Measurements from ENCODE around the gene OLFML3. TPM values are rescaled to one million over a fixed set of nuclear protein-coding genes. Genes with fewer than 3 reads are reported as not detected.

The OLFML3 gene
- total and polyA plus RNA-seq, 2 of the 8 experiments (the other 6 are each of a cell fraction or from before 2014, with no cell fraction given) = 56.0 to 72.3 TPM

DNA sequence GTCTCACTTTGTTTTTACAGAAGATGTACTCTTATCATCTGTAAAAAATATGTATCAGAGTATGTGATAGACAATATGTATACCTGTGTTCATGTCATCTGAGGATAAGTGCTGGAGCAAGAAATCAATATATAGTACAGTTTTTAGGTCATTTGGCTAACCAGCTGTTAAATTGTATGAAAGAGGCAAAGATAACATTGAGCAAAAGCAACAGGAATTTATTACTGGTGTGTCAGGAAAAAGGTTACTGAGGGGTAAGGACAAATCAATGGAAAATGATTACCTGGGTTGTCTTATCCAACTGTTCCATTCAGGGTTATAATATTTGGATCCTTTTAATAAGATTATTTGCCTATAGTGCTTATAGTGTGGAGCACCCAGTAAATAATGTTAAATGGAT lies 45.3 kb upstream of the OLFML3 start:
- no peak overlapping the region for H3K9ac ChIP-seq (replicated peaks in 1 of 4; ENCODE audit: extremely low read depth in 1 of 4, low read depth in 3 of 4, low read length in 3 of 4)
- DNase-seq (ENCODE audit: low read depth in 1 of 2, low spot score in 2 of 2) (no peak), FAIRE-seq (no peak)
- H3K18ac ChIP-seq (ENCODE audit: extremely low read depth, low read length) = no peak overlapping the region
- H3K36me3 ChIP-seq (ENCODE audit: control insufficient read depth in 2 of 4, insufficient read depth in 4 of 4, low read length in 3 of 4) = no peaks in the 10 kb centered on the region
- ChIA-PET POLR2A (ENCODE audit: partially characterized antibody) (no interaction called here), CTCF (ENCODE audit: partially characterized antibody) (interaction anchor here (0.6 to 1.7 kb wide), 4 partner anchors 9 to 301 kb away, joined by 3 to 4 read pairs (median 3); no protein-coding TSS in a partner anchor)
- H3K23me2 ChIP-seq (ENCODE audit: low read depth, low read length) = peaks cover 9% of the 10 kb centered on the region
- H3K27ac ChIP-seq (ENCODE audit: low read depth, low read length) = no peak overlapping the region
- H2BK20ac ChIP-seq (ENCODE audit: low read length) = no peak overlapping the region
- no peak overlapping the region for H3K14ac ChIP-seq (ENCODE audit: insufficient read length)
- H2BK15ac ChIP-seq (ENCODE audit: low read length) = no peak overlapping the region
- H2BK5ac ChIP-seq (ENCODE audit: low read depth, low read length) = no peak overlapping the region
- H4K91ac ChIP-seq (replicated peaks; ENCODE audit: insufficient read length, low read length) = no peak overlapping the region
- no peaks in the 10 kb centered on the region for H3K27me3 ChIP-seq (replicated peaks in 1 of 4; ENCODE audit: control insufficient read depth in 3 of 4, extremely low read depth in 1 of 4, insufficient read depth in 3 of 4, low read length in 3 of 4)
- H4K8ac ChIP-seq (ENCODE audit: extremely low read depth, insufficient read depth, low read length) = no peak overlapping the region
- no peak overlapping the region for H4K5ac ChIP-seq (ENCODE audit: insufficient read length, low read depth, low read length)
- H4K20me1 ChIP-seq (replicated peaks in 1 of 2; ENCODE audit: control insufficient read depth in 1 of 2, insufficient read depth in 2 of 2, low read length in 2 of 2) = peaks cover 0 to 11% of the 10 kb centered on the region in 2 experiments
- no peak overlapping the region for H2BK120ac ChIP-seq (replicated peaks; ENCODE audit: low read depth, low read length)
- H3K79me1 ChIP-seq (ENCODE audit: low read depth, low read length) = peaks cover 7% of the 10 kb centered on the region
- no peak overlapping the region for H3K4ac ChIP-seq (replicated peaks; ENCODE audit: insufficient read length, low read depth, low read length)
- H3K4me2 ChIP-seq (ENCODE audit: insufficient read depth in 1 of 2, low read depth in 2 of 2, low read length in 2 of 2) = no peak overlapping the region
- H3K4me1 ChIP-seq (replicated peaks in 1 of 4; ENCODE audit: control insufficient read depth in 3 of 4, insufficient read depth in 4 of 4, low read length in 3 of 4) = peaks cover 0 to 3% (median 1%) of the 10 kb centered on the region in 4 experiments; a peak in 5 of 7 replicates
- no peak overlapping the region for H3K56ac ChIP-seq (replicated peaks; ENCODE audit: insufficient read length, low read depth, low read length)
- H2AFZ ChIP-seq (ENCODE audit: low read length) = no peak overlapping the region
- H3K4me3 ChIP-seq (ENCODE audit: extremely low read depth in 1 of 4, insufficient read depth in 2 of 4, low read depth in 3 of 4, low read length in 4 of 4) = no peak overlapping the region
- no peak overlapping the region for H2BK12ac ChIP-seq (ENCODE audit: low read depth, low read length)
- H3K9me3 ChIP-seq (ENCODE audit: insufficient read depth in 2 of 2, low read depth in 1 of 2, low read length in 1 of 2) = no peaks in the 10 kb centered on the region
- peaks cover 23 to 91% of the 10 kb centered on the region in 2 experiments for H3K79me2 ChIP-seq (ENCODE audit: control insufficient read depth in 1 of 2, insufficient read depth in 2 of 2, low read length in 2 of 2)
- H2AK5ac ChIP-seq (ENCODE audit: low read depth, low read length) = no peak overlapping the region
- no peak overlapping the region for H3K23ac ChIP-seq (ENCODE audit: insufficient read length)
- TF ChIP-seq TAF1 (IDR thresholded peaks at IDR 0.05; ENCODE audit: low read depth, low read length) (no peak), EGR1 (IDR thresholded peaks at IDR 0.05; ENCODE audit: borderline replicate concordance, low read depth, low read length) (no peak), SP4 (IDR thresholded peaks at IDR 0.05; ENCODE audit: low read length) (no peak), CREB1 (IDR thresholded peaks at IDR 0.05) (no peak), EZH2 (IDR thresholded peaks at IDR 0.05; ENCODE audit: low read depth, low read length, severe bottlenecking) (no peak), CHD1 (IDR thresholded peaks at IDR 0.05; ENCODE audit: low read depth, low read length) (no peak), POLR2A (IDR thresholded peaks at IDR 0.05; ENCODE audit: control extremely low read depth in 1 of 2, low read depth in 2 of 2, low read length in 2 of 2) (no peak), ZNF274 (IDR thresholded peaks at IDR 0.05; ENCODE audit: borderline replicate concordance, extremely low read depth, low read length) (no peak), KDM1A (IDR thresholded peaks at IDR 0.05; ENCODE audit: borderline replicate concordance, low read length) (no peak), CTBP2 (IDR thresholded peaks at IDR 0.05; ENCODE audit: borderline replicate concordance, insufficient read depth, insufficient read length, low read length) (no peak), MAFK (IDR thresholded peaks at IDR 0.05; ENCODE audit: low read depth, low read length) (no peak), SRF (IDR thresholded peaks at IDR 0.05; ENCODE audit: low read depth, low read length) (no peak), RAD21 (IDR thresholded peaks at IDR 0.05 in 1 of 2, conservative IDR thresholded peaks at IDR 0.05 in 1 of 2; ENCODE audit: low read depth in 2 of 2, low read length in 2 of 2) (no peak)
- TF ChIP-seq, protein P1, sequence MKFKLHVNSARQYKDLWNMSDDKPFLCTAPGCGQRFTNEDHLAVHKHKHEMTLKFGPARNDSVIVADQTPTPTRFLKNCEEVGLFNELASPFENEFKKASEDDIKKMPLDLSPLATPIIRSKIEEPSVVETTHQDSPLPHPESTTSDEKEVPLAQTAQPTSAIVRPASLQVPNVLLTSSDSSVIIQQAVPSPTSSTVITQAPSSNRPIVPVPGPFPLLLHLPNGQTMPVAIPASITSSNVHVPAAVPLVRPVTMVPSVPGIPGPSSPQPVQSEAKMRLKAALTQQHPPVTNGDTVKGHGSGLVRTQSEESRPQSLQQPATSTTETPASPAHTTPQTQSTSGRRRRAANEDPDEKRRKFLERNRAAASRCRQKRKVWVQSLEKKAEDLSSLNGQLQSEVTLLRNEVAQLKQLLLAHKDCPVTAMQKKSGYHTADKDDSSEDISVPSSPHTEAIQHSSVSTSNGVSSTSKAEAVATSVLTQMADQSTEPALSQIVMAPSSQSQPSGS (IDR thresholded peaks at IDR 0.05; ENCODE audit: low read length) = no peak

Measured in H1 (cell line).